GM12878 (cell line): ENCODE measurements around the gene MED13L. TPM values are rescaled to one million over a fixed set of nuclear protein-coding genes. Genes with fewer than 3 reads are reported as not detected.

Experiments used
- ATAC-seq: fragments of 200-7000 bp; cut with Tn5 transposase; 3 replicates; pipeline ENCODE4 v1.9.1; 2020; ENCODE audit warnings: mild to moderate bottlenecking, moderate library complexity
- BruUV-seq: library from RNA; stranded (reverse); fragments of 400-500 nt; replicated peaks from 2 replicates; lab custom pipeline; 2021; lab: Mats Ljungman, UMichigan
- CTCF ChIA-PET: fragments of 300-600 bp; sonication (Branson Sonifier 250); formaldehyde crosslinking; extraction: SDS; loops from one replicate; lab custom pipeline; 2021; ENCODE audit warnings: inconsistent platforms; lab: Yijun Ruan, JAX
- POLR2A ChIA-PET: fragments of 350-600 bp; formaldehyde crosslinking; extraction: SDS; loops from one replicate; lab custom pipeline; 2021; ENCODE audit warnings: inconsistent platforms; lab: Charles Lee
- RAD21 ChIA-PET: fragments of 300-600 bp; sonication (Branson Sonifier 250); formaldehyde crosslinking; loops from one replicate; lab custom pipeline; 2023; ENCODE audit warnings: antibody characterized with exemption; ENCODE audit not compliant: unreplicated experiment; lab: Charles Lee
- SMC1A ChIA-PET: fragments of 300-600 bp; sonication (Branson Sonifier 250); formaldehyde crosslinking; loops from one replicate; lab custom pipeline; 2023; ENCODE audit not compliant: unreplicated experiment, uncharacterized antibody; lab: Charles Lee
- DNase-seq: peaks from one replicate; pipeline ENCODE4 v3.0.0-alpha.2; 2011; ENCODE audit warnings: low read depth, low spot score
- FAIRE-seq: peaks from 3 replicates; lab custom pipeline; 2011; peaks lifted over from hg19 to GRCh38; lab: Jason Lieb, UNC
- H2AFZ ChIP-seq: 2 replicates; pipeline ENCODE4 v1.6.0; 2011; ENCODE audit warnings: low read depth, low read length, control low read depth; ENCODE audit not compliant: control insufficient read depth
- H3K27ac ChIP-seq: 2 replicates; pipeline ENCODE4 v1.5.1; 2011; ENCODE audit warnings: control low read depth; ENCODE audit not compliant: control insufficient read depth, insufficient read depth
- H3K27me3 ChIP-seq, 2 experiments: replicated peaks in 1 of 2; 2 replicates each; pipeline versions ENCODE4 v1.6.0 to v1.6.1; 2011; ENCODE audit warnings: low read length in 1 of 2; ENCODE audit not compliant: control insufficient read depth in 2 of 2, insufficient read depth in 2 of 2
- H3K36me3 ChIP-seq, 2 experiments: 2 replicates each; pipeline ENCODE4 v1.5.1; 2011; ENCODE audit warnings: low read length in 1 of 2; ENCODE audit not compliant: control insufficient read depth in 2 of 2, insufficient read depth in 2 of 2
- H3K4me1 ChIP-seq: 2 replicates; pipeline ENCODE4 v1.6.1; 2011; ENCODE audit warnings: mild to moderate bottlenecking, low read length, moderate library complexity, mixed read lengths; ENCODE audit not compliant: control insufficient read depth, insufficient read depth
- H3K4me2 ChIP-seq: 2 replicates; pipeline ENCODE4 v1.6.0; 2011; ENCODE audit warnings: control low read depth; ENCODE audit not compliant: control insufficient read depth, insufficient read depth
- H3K4me3 ChIP-seq: fragments of 200-600 bp; sonication (generic); 2 replicates; pipeline ENCODE4 v1.5.1; 2016
- H3K79me2 ChIP-seq: 2 replicates; pipeline ENCODE4 v1.6.0; 2011; ENCODE audit warnings: low read length; ENCODE audit not compliant: control insufficient read depth, insufficient read depth
- H3K9ac ChIP-seq: 2 replicates; pipeline ENCODE4 v1.8.0; 2011; ENCODE audit warnings: low read length, control low read depth, mixed read lengths; ENCODE audit not compliant: control insufficient read depth, insufficient read depth
- H3K9me3 ChIP-seq: replicated peaks from 3 replicates; pipeline ENCODE4 v1.5.1; 2011; ENCODE audit warnings: mild to moderate bottlenecking, low read length; ENCODE audit not compliant: control insufficient read depth, insufficient read depth
- H4K20me1 ChIP-seq: 2 replicates; pipeline ENCODE4 v1.6.0; 2011; ENCODE audit not compliant: control insufficient read depth, insufficient read depth
- ATF7 ChIP-seq: fragments of 450-650 bp; IDR thresholded peaks from 2 replicates; pipeline ENCODE4 v1.6.1; 2016; ENCODE audit warnings: low read depth, mild to moderate bottlenecking
- BMI1 ChIP-seq: fragments of 450-650 bp; IDR thresholded peaks from 2 replicates; pipeline ENCODE4 v1.6.1; 2016; ENCODE audit warnings: mild to moderate bottlenecking, moderate library complexity, borderline replicate concordance
- HDGF ChIP-seq: fragments of 450-650 bp; IDR thresholded peaks from 2 replicates; pipeline ENCODE4 v1.6.1; 2016; ENCODE audit warnings: antibody characterized with exemption
- IKZF1 ChIP-seq: fragments of 450-650 bp; conservative IDR thresholded peaks from 2 replicates; pipeline ENCODE4 v1.6.1; 2017; ENCODE audit warnings: antibody characterized with exemption, mild to moderate bottlenecking
- IKZF2 ChIP-seq, 2 experiments: fragments of 450-650 bp; IDR thresholded peaks; 2 replicates each; pipeline ENCODE4 v1.6.1; 2017; ENCODE audit warnings: mild to moderate bottlenecking in 2 of 2, moderate library complexity in 2 of 2
- IRF4 ChIP-seq: IDR thresholded peaks from 2 replicates; pipeline ENCODE4 v1.6.1; 2011; ENCODE audit warnings: low read depth, low read length
- KAT2A ChIP-seq: conservative IDR thresholded peaks from 2 replicates; pipeline ENCODE4 v1.6.1; 2011; ENCODE audit warnings: low read depth, low read length; ENCODE audit not compliant: control insufficient read depth
- MEF2A ChIP-seq: IDR thresholded peaks from 2 replicates; pipeline ENCODE4 v1.6.1; 2011; ENCODE audit warnings: low read depth, mild to moderate bottlenecking, low read length, moderate library complexity; ENCODE audit not compliant: insufficient read depth
- MXI1 ChIP-seq: fragments of 150-350 bp; IDR thresholded peaks from 2 replicates; pipeline ENCODE4 v1.6.1; 2011; ENCODE audit warnings: low read depth, mild to moderate bottlenecking, inconsistent platforms, low read length, improper control_type of control experiment
- NFIC ChIP-seq: IDR thresholded peaks from 2 replicates; pipeline ENCODE4 v1.6.1; 2012; ENCODE audit warnings: low read depth, mild to moderate bottlenecking, inconsistent platforms, low read length, moderate library complexity
- PML ChIP-seq: IDR thresholded peaks from 2 replicates; pipeline ENCODE4 v1.6.1; 2012; ENCODE audit warnings: low read length, inconsistent platforms
- SREBF1 ChIP-seq: IDR thresholded peaks from 2 replicates; pipeline ENCODE4 v1.6.1; 2012; ENCODE audit warnings: mild to moderate bottlenecking, low read length
- SRF ChIP-seq, 2 experiments: IDR thresholded peaks; 2 replicates each; pipeline ENCODE4 v1.6.1; 2011; ENCODE audit warnings: low read depth in 2 of 2, low read length in 2 of 2, mild to moderate bottlenecking in 1 of 2, moderate library complexity in 1 of 2
- STAT3 ChIP-seq: IDR thresholded peaks from 2 replicates; pipeline ENCODE4 v1.6.1; 2011; ENCODE audit warnings: low read depth, low read length, improper control_type of control experiment
- WGBS: methylation state at CpG from one replicate; pipeline ENCODE4 v1.1.6; 2016; ENCODE audit warnings: low lambda C conversion rate; ENCODE audit not compliant: insufficient replicate concordance, insufficient coverage; ENCODE audit errors: missing lambda C conversion rate; 5-methylcytosine and 5-hydroxymethylcytosine counted together
- in situ Hi-C: fragments of 300-500 bp; cut with MboI; formaldehyde crosslinking; loops from 9 replicates; pipeline ENCODE4 v1.14.3; 2018; ENCODE audit warnings: mixed read lengths
- intact Hi-C: fragments of 100-400 bp; cut with micrococcal nuclease; formaldehyde crosslinking; loops from one replicate; pipeline ENCODE4 v1.14.2; 2022; ENCODE audit not compliant: unreplicated experiment
- polyA plus RNA-seq, 11 experiments: library from polyadenylated mRNA; depleted of rRNA in 4 of 11; unstranded in 6 of 11; stranded (reverse) in 5 of 11; fragments of >200 nt; fragmentation: Nextera tagmentation in 4 of 11; fragmentation: Illumina TruSeq in 1 of 11; extraction: Ambion mirVana in 4 of 11; extraction: Trizol in 1 of 11; gene quantifications; 1 replicate in 1 of 11; 2 replicates in 10 of 11; pipeline versions ENCODE4 v1.2.1 to v1.2.3, GENCODE V29; 2011 to 2016; ENCODE audit warnings: inconsistent platforms in 2 of 11, missing spikeins in 2 of 11, low read depth in 1 of 11
- total RNA-seq, 4 experiments: library from RNA; depleted of rRNA in 3 of 4; stranded (reverse); fragments of >200 nt in 3 of 4; fragmentation: Illumina TruSeq in 1 of 4; extraction: Trizol in 1 of 4; gene quantifications; 2 replicates each; pipeline versions ENCODE4 v1.2.1 to v1.2.3, GENCODE V29; 2013 to 2021
- TF ChIP-seq, protein P1 (sequence below): fragments of 450-650 bp; IDR thresholded peaks from 2 replicates; pipeline ENCODE4 v1.6.1; 2017; ENCODE audit warnings: mild to moderate bottlenecking, low read depth, inconsistent platforms; ENCODE audit not compliant: poor library complexity, severe bottlenecking
- TF ChIP-seq, protein P2 (sequence below): fragments of 450-650 bp; formaldehyde crosslinking; IDR thresholded peaks from 2 replicates; pipeline ENCODE4 v1.5.0; 2022; ENCODE audit warnings: mild to moderate bottlenecking, missing genetic modification characterization
- TF ChIP-seq, protein P3 (sequence below): IDR thresholded peaks from 2 replicates; pipeline ENCODE4 v1.6.1; 2011; ENCODE audit warnings: borderline replicate concordance, low read depth, mild to moderate bottlenecking, moderate library complexity, low read length; ENCODE audit not compliant: insufficient read depth, poor library complexity, severe bottlenecking

MED13L gene
- total and polyA plus RNA-seq, 10 of the 15 experiments (the other 5 are each of a cell fraction or from before 2014, with no cell fraction given) = 3.7 to 30.1 (median 9.1) TPM

DNA sequence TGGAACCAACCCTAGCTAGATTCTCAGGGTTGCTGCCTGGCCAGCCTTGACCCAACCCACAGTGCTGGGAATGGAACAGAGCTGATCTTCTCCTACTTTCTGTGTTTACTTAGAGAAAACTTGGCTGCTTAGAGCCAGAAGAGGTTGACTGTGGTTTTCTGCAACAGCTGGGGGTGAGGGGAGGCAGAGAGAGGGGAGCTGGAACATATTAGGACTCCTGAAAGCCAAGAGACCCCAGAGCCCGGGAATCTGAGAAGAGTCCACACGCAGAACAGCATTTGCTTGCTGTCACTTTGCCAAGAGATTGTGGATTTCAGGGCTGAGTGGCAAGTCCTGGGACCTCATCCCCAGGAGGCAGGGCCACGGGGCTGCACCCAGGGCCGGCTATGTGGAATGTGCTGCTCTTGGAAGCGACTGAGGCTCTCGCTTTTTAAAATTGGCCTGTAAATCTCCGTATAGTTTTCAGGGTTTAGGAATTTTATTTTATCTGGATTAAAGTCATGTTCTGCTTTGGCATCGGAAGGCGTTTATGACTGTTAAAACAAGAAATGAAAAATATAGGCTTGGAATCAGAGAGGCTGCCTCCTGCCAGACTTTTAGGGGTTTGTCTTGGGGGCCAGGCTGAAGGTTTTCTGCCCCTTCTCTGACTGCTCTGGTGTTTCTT is 22.3 kb upstream of the MED13L start:
- TF ChIP-seq NFIC (no peak), IRF4 (no peak), IKZF2 (IDR thresholded peaks at IDR 0.05) (no peak), HDGF (no peak), SRF (IDR thresholded peaks at IDR 0.05; ENCODE audit: low read depth in 2 of 2, low read length in 2 of 2) (no peak), BMI1 (no peak), ATF7 (no peak), IKZF1 (no peak), STAT3 (no peak), KAT2A (no peak), MXI1 (no peak), MEF2A (no peak), PML (no peak), SREBF1 (no peak)
- TF ChIP-seq, protein P1, sequence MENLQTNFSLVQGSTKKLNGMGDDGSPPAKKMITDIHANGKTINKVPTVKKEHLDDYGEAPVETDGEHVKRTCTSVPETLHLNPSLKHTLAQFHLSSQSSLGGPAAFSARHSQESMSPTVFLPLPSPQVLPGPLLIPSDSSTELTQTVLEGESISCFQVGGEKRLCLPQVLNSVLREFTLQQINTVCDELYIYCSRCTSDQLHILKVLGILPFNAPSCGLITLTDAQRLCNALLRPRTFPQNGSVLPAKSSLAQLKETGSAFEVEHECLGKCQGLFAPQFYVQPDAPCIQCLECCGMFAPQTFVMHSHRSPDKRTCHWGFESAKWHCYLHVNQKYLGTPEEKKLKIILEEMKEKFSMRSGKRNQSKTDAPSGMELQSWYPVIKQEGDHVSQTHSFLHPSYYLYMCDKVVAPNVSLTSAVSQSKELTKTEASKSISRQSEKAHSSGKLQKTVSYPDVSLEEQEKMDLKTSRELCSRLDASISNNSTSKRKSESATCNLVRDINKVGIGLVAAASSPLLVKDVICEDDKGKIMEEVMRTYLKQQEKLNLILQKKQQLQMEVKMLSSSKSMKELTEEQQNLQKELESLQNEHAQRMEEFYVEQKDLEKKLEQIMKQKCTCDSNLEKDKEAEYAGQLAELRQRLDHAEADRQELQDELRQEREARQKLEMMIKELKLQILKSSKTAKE = no peak
- TF ChIP-seq, protein P2, sequence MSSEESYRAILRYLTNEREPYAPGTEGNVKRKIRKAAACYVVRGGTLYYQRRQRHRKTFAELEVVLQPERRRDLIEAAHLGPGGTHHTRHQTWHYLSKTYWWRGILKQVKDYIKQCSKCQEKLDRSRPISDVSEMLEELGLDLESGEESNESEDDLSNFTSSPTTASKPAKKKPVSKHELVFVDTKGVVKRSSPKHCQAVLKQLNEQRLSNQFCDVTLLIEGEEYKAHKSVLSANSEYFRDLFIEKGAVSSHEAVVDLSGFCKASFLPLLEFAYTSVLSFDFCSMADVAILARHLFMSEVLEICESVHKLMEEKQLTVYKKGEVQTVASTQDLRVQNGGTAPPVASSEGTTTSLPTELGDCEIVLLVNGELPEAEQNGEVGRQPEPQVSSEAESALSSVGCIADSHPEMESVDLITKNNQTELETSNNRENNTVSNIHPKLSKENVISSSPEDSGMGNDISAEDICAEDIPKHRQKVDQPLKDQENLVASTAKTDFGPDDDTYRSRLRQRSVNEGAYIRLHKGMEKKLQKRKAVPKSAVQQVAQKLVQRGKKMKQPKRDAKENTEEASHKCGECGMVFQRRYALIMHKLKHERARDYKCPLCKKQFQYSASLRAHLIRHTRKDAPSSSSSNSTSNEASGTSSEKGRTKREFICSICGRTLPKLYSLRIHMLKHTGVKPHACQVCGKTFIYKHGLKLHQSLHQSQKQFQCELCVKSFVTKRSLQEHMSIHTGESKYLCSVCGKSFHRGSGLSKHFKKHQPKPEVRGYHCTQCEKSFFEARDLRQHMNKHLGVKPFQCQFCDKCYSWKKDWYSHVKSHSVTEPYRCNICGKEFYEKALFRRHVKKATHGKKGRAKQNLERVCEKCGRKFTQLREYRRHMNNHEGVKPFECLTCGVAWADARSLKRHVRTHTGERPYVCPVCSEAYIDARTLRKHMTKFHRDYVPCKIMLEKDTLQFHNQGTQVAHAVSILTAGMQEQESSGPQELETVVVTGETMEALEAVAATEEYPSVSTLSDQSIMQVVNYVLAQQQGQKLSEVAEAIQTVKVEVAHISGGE (CRISPR knock-in tag) = no peak
- TF ChIP-seq, protein P3, sequence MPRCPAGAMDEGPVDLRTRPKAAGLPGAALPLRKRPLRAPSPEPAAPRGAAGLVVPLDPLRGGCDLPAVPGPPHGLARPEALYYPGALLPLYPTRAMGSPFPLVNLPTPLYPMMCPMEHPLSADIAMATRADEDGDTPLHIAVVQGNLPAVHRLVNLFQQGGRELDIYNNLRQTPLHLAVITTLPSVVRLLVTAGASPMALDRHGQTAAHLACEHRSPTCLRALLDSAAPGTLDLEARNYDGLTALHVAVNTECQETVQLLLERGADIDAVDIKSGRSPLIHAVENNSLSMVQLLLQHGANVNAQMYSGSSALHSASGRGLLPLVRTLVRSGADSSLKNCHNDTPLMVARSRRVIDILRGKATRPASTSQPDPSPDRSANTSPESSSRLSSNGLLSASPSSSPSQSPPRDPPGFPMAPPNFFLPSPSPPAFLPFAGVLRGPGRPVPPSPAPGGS = no peak
- BruUV-seq = no TSS peak
- no peak for DNase-seq
- in situ Hi-C loops = no loop called here
- FAIRE-seq = no peak
- CTCF ChIA-PET = no interaction called here
- Histone ChIP-seq H3K27me3 (peaks cover 0 to 8% of the 10 kb centered on the region in 2 experiments; a peak in 3 of 4 replicates), H3K9ac (no peak overlapping the region), H3K79me2 (no peaks in the 10 kb centered on the region), H2AFZ (no peak overlapping the region), H3K9me3 (no peaks in the 10 kb centered on the region; the same call in 2 of the 3 replicates), H4K20me1 (no peaks in the 10 kb centered on the region), H3K4me2 (no peak overlapping the region), H3K4me1 (no peaks in the 10 kb centered on the region), H3K27ac (no peak overlapping the region), H3K36me3 (no peaks in the 10 kb centered on the region), H3K4me3 (no peak overlapping the region)
- RAD21 ChIA-PET = no interaction called here
- WGBS = 54% methylated on average over 9 of the region's 9 CpGs
- intact Hi-C loops = no loop called here
- SMC1A ChIA-PET = no interaction called here
- no peak; the same call in 2 of the 3 replicates for ATAC-seq
- POLR2A ChIA-PET = interaction anchor here (0.6 kb wide), 1 partner anchor 1316 kb away, joined by 5 read pairs; no protein-coding TSS in a partner anchor
